ENCODE data around the gene TUFT1. TPM values are rescaled to one million over a fixed set of nuclear protein-coding genes. Genes with fewer than 3 reads are reported as not detected.

Gene TUFT1
- total RNA-seq, 1 donor from 2014 or later: 7.5 TPM

- Mint-ChIP-seq H3K4me3 (no peak overlapping the region), H3K36me3 (ENCODE audit: low read depth) (peaks cover 6% of the 10 kb centered on the region), H3K27ac (ENCODE audit: unreplicated experiment) (no peak overlapping the region), H3K9me3 (no peaks in the 10 kb centered on the region), H3K4me1 (peaks cover 7% of the 10 kb centered on the region), H3K27me3 (ENCODE audit: low read depth) (no peaks in the 10 kb centered on the region)
- no peak for TF ChIP-seq CTCF (conservative IDR thresholded peaks at IDR 0.05)
- DNase-seq (ENCODE audit: low read depth, low spot score): no peak
Observed at GRCh38 chr1:151624783-151625182, 84.7 kb downstream of the TUFT1 start.

GRCh38 chr1:151626740-151627334 is 86.7 kb downstream of the TUFT1 start:
- no peak for DNase-seq (ENCODE audit: low read depth, low spot score)
- H3K36me3 Mint-ChIP-seq (ENCODE audit: low read depth): peaks cover 6% of the 10 kb centered on the region
- no peaks in the 10 kb centered on the region for H3K9me3 Mint-ChIP-seq
- H3K4me1 Mint-ChIP-seq: no peaks in the 10 kb centered on the region
- TF ChIP-seq CTCF (conservative IDR thresholded peaks at IDR 0.05): no peak
- H3K4me3 Mint-ChIP-seq: no peak overlapping the region
- H3K27ac Mint-ChIP-seq (ENCODE audit: unreplicated experiment): no peak overlapping the region
- no peaks in the 10 kb centered on the region for H3K27me3 Mint-ChIP-seq (ENCODE audit: low read depth)

DNA sequence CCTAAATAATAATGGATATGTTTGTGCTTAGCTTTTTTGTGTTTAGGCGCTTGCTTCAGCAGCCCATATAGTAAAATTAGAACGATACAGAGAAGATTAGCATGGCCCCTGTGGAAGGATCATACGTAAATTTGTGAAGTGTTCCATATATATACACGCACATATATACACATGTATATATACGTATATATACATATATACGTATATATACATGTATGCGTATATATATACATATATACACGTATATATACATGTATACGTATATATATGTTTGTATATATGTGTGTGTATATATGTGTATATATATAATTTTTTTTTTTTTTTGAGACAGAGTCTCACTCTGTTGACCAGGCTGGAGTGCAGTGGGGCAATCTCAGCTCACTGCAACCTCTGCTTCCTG is 89.2 kb downstream of the TUFT1 start:
- peaks cover 6% of the 10 kb centered on the region for H3K36me3 Mint-ChIP-seq (ENCODE audit: low read depth)
- no peak for TF ChIP-seq CTCF (conservative IDR thresholded peaks at IDR 0.05)
- no peaks in the 10 kb centered on the region for H3K27me3 Mint-ChIP-seq (ENCODE audit: low read depth)
- H3K4me1 Mint-ChIP-seq: peaks cover 7% of the 10 kb centered on the region
- no peak overlapping the region for H3K27ac Mint-ChIP-seq (ENCODE audit: unreplicated experiment)
- no peak for DNase-seq (ENCODE audit: low read depth, low spot score)
- no peak overlapping the region for H3K4me3 Mint-ChIP-seq
- H3K9me3 Mint-ChIP-seq: no peaks in the 10 kb centered on the region

Small RNA genes lying within 50 kb of the gene (microRNA-seq; reads per million reads assigned to microRNA genes)
- gene MIR554: not detected

Other genes starting within 250 kb of the TUFT1 start
- 46.3 and 52.0 TPM in 2 replicates for gene PI4KB, start 212.9 kb upstream of the TUFT1 start, total RNA-seq
- gene RFX5, start 193.1 kb upstream of the TUFT1 start, total RNA-seq: 71.3 and 73.5 TPM in 2 replicates
- 35.9 and 36.2 TPM in 2 replicates for gene SELENBP1, start 167.6 kb upstream of the TUFT1 start, total RNA-seq
- gene PSMB4, start 140.7 kb upstream of the TUFT1 start, total RNA-seq: 278 and 279 TPM in 2 replicates
- 145 and 158 TPM in 2 replicates for gene POGZ, start 80.8 kb upstream of the TUFT1 start, total RNA-seq
- 6.7 and 7.2 TPM in 2 replicates for gene CGN, start 28.9 kb upstream of the TUFT1 start, total RNA-seq
- 48.3 and 53.6 TPM in 2 replicates for gene SNX27, start 71.7 kb downstream of the TUFT1 start, total RNA-seq
- gene CELF3, start 176.5 kb downstream of the TUFT1 start, total RNA-seq: 21.7 and 22.0 TPM in 2 replicates
- gene RIIAD1, start 181.2 kb downstream of the TUFT1 start, total RNA-seq: 0.14 TPM in 1 of 2 replicates, not detected in the other
- gene MRPL9, start 223.2 kb downstream of the TUFT1 start, total RNA-seq: 121 and 129 TPM in 2 replicates